SK-MEL-5 (cell line): ENCODE data around the gene CARD10. TPM values are rescaled to one million over a fixed set of nuclear protein-coding genes. Genes with fewer than 3 reads are reported as not detected.

Experiments used
- DNase-seq: peaks from one replicate; pipeline ENCODE4 v3.0.0-alpha.2; 2016; ENCODE audit warnings: low read depth, low spot score
- in situ Hi-C: cut with HindIII; loops from 2 replicates; pipeline ENCODE4 v1.10.0; 2016; ENCODE audit warnings: low sequenced_read_pairs, high pct_unique_total_duplicates, low pct_unique_long_range_greater_than_20kb
- polyA plus RNA-seq, 2 experiments: library from polyadenylated mRNA; depleted of rRNA; stranded (reverse); fragments of >200 nt; gene quantifications; 2 replicates each; pipeline ENCODE4 v1.2.3, GENCODE V29; 2015
- total RNA-seq: library from RNA; depleted of rRNA; stranded (reverse); fragments of >200 nt; shearing (Covaris generic); gene quantifications from 2 replicates; pipeline ENCODE4 v1.2.3, GENCODE V29; 2014; rRNA removed

Gene CARD10
- total RNA-seq: 2.0 and 3.1 TPM in 2 replicates
- 6.0 TPM in 2 replicates for polyA plus RNA-seq (2015; cell fraction: cytosol; rRNA removed)
- 9.2 and 10.3 TPM in 2 replicates for polyA plus RNA-seq (2015; cell fraction: nucleus; rRNA removed)

GRCh38 chr22:37519268-37520195 lies at the start of gene CARD10:
Gene CARD10, minus strand, starts transcription at chr22:37519415. Its CDS starts 215 bp downstream, at chr22:37519200.
- no peak for DNase-seq
- in situ Hi-C loops: no loop called here

GRCh38 chr22:37568448-37569008 lies 49.3 kb upstream of the CARD10 start:
- DNase-seq: no peak
- in situ Hi-C loops: no loop called here

- in situ Hi-C loops: no loop called here
- DNase-seq: no peak
Observed at GRCh38 chr22:37568012-37568411, 48.8 kb upstream of the CARD10 start.

GRCh38 chr22:37566903-37567798 lies 47.9 kb upstream of the CARD10 start:
- DNase-seq: peak; percentile 78
- in situ Hi-C loops: no loop called here

- no peak for DNase-seq
Observed at GRCh38 chr22:37566329-37566837, 47.2 kb upstream of the CARD10 start.

GRCh38 chr22:37565830-37566229 lies 46.6 kb upstream of the CARD10 start:
- in situ Hi-C loops: no loop called here
- no peak for DNase-seq

More at GRCh38 chr22:37566329-37566837, 47.2 kb upstream of the CARD10 start:
- in situ Hi-C loops: no loop called here

- in situ Hi-C loops: no loop called here
- DNase-seq: no peak
Observed at GRCh38 chr22:37564111-37564711, 45.0 kb upstream of the CARD10 start.

GRCh38 chr22:37563153-37564081 lies 44.2 kb upstream of the CARD10 start:
- in situ Hi-C loops: no loop called here
- DNase-seq: peak; percentile 78

- in situ Hi-C loops: no loop called here
- no peak for DNase-seq
Observed at GRCh38 chr22:37562049-37562875, 43.0 kb upstream of the CARD10 start.

- DNase-seq: peak; percentile 91
- in situ Hi-C loops: no loop called here
Observed at GRCh38 chr22:37561212-37562048, 42.2 kb upstream of the CARD10 start.

- in situ Hi-C loops: no loop called here
- no peak for DNase-seq
Observed at GRCh38 chr22:37560608-37561211, 41.5 kb upstream of the CARD10 start.

GRCh38 chr22:37559901-37560607 lies 40.8 kb upstream of the CARD10 start, which contains the start of gene CDC42EP1:
Gene CDC42EP1, plus strand, starts transcription at chr22:37560480. Its CDS starts 5,870 bp downstream, at chr22:37566350.
- DNase-seq: no peak
- in situ Hi-C loops: no loop called here

- in situ Hi-C loops: no loop called here
- no peak for DNase-seq
Observed at GRCh38 chr22:37559521-37559900, 40.3 kb upstream of the CARD10 start.

GRCh38 chr22:37558815-37559214 lies 39.6 kb upstream of the CARD10 start:
- no peak for DNase-seq
- in situ Hi-C loops: no loop called here
